ENCODE measurements around the gene ARFRP1.

Gene ARFRP1

GRCh38 chr20:63690003-63690897, 17.5 kb downstream of the ARFRP1 start:
- no peak for DNase-seq

GRCh38 chr20:63689046-63690002, 18.5 kb downstream of the ARFRP1 start:
- DNase-seq, result no peak

GRCh38 chr20:63688228-63689045, 19.3 kb downstream of the ARFRP1 start:
- no peak for DNase-seq

GRCh38 chr20:63687419-63688178, 20.2 kb downstream of the ARFRP1 start:
- no peak for DNase-seq

GRCh38 chr20:63686492-63687321, 21.1 kb downstream of the ARFRP1 start:
- DNase-seq, result no peak

- no peak for DNase-seq
Measured at GRCh38 chr20:63686094-63686491, 21.7 kb downstream of the ARFRP1 start.

GRCh38 chr20:63685269-63686026, 22.3 kb downstream of the ARFRP1 start:
- DNase-seq, result no peak

- DNase-seq, result peak; percentile 99
Measured at GRCh38 chr20:63682384-63683139, 25.2 kb downstream of the ARFRP1 start.

- DNase-seq, result no peak
Measured at GRCh38 chr20:63681609-63682142, 26.1 kb downstream of the ARFRP1 start.

GRCh38 chr20:63680857-63681608, 26.7 kb downstream of the ARFRP1 start:
- no peak for DNase-seq

- no peak for DNase-seq
Measured at GRCh38 chr20:63680427-63680826, 27.3 kb downstream of the ARFRP1 start.

- DNase-seq, result no peak
Measured at GRCh38 chr20:63679799-63680305, 27.9 kb downstream of the ARFRP1 start.

- DNase-seq, result no peak
Measured at GRCh38 chr20:63678667-63679465, 28.9 kb downstream of the ARFRP1 start.

GRCh38 chr20:63678071-63678470, 29.7 kb downstream of the ARFRP1 start:
- no peak for DNase-seq

- no peak for DNase-seq
Measured at GRCh38 chr20:63675681-63676368, 32.0 kb downstream of the ARFRP1 start.

GRCh38 chr20:63673951-63674350, 33.8 kb downstream of the ARFRP1 start:
- no peak for DNase-seq

- no peak for DNase-seq
Measured at GRCh38 chr20:63672666-63673065, 35.1 kb downstream of the ARFRP1 start.
